Measurements from ENCODE around the gene ZNF326.

Gene ZNF326

GRCh38 chr1:89994805-89995597 lies at the start of gene ZNF326:
ZNF326 (plus strand) TSS chr1:89995110; CDS start chr1:89995258, 148 bp downstream.
- in situ Hi-C loops (cut with HindIII; ENCODE audit: low sequenced_read_pairs) = no loop called here

- in situ Hi-C loops (cut with HindIII; ENCODE audit: low sequenced_read_pairs) = no loop called here
These were observed 48.9 kb upstream of the ZNF326 start for GRCh38 chr1:89945852-89946476.

- in situ Hi-C loops (cut with HindIII; ENCODE audit: low sequenced_read_pairs) = no loop called here
These were observed 48.4 kb upstream of the ZNF326 start for GRCh38 chr1:89946532-89946931.

GRCh38 chr1:89948722-89949345 lies 46.1 kb upstream of the ZNF326 start:
- in situ Hi-C loops (cut with HindIII; ENCODE audit: low sequenced_read_pairs) = no loop called here

- in situ Hi-C loops (cut with HindIII; ENCODE audit: low sequenced_read_pairs) = no loop called here
These were observed 44.8 kb upstream of the ZNF326 start for GRCh38 chr1:89949991-89950624.

- in situ Hi-C loops (cut with HindIII; ENCODE audit: low sequenced_read_pairs) = no loop called here
These were observed 44.2 kb upstream of the ZNF326 start for GRCh38 chr1:89950703-89951102.

- in situ Hi-C loops (cut with HindIII; ENCODE audit: low sequenced_read_pairs) = no loop called here
These were observed 42.9 kb upstream of the ZNF326 start for GRCh38 chr1:89951766-89952604.

- in situ Hi-C loops (cut with HindIII; ENCODE audit: low sequenced_read_pairs) = no loop called here
These were observed 42.2 kb upstream of the ZNF326 start for GRCh38 chr1:89952605-89953130.

GRCh38 chr1:89953131-89953626 lies 41.7 kb upstream of the ZNF326 start:
- in situ Hi-C loops (cut with HindIII; ENCODE audit: low sequenced_read_pairs) = no loop called here

GRCh38 chr1:89953929-89954328 lies 41.0 kb upstream of the ZNF326 start:
- in situ Hi-C loops (cut with HindIII; ENCODE audit: low sequenced_read_pairs) = no loop called here

- in situ Hi-C loops (cut with HindIII; ENCODE audit: low sequenced_read_pairs) = no loop called here
These were observed 40.5 kb upstream of the ZNF326 start for GRCh38 chr1:89954401-89954800.

GRCh38 chr1:89955311-89956205 lies 39.4 kb upstream of the ZNF326 start:
- in situ Hi-C loops (cut with HindIII; ENCODE audit: low sequenced_read_pairs) = no loop called here

- in situ Hi-C loops (cut with HindIII; ENCODE audit: low sequenced_read_pairs) = no loop called here
These were observed 37.8 kb upstream of the ZNF326 start for GRCh38 chr1:89957107-89957506.

GRCh38 chr1:89958851-89959654 lies 35.9 kb upstream of the ZNF326 start:
- in situ Hi-C loops (cut with HindIII; ENCODE audit: low sequenced_read_pairs) = no loop called here

GRCh38 chr1:89959719-89960118 lies 35.2 kb upstream of the ZNF326 start:
- in situ Hi-C loops (cut with HindIII; ENCODE audit: low sequenced_read_pairs) = no loop called here

- in situ Hi-C loops (cut with HindIII; ENCODE audit: low sequenced_read_pairs) = no loop called here
These were observed 32.7 kb upstream of the ZNF326 start for GRCh38 chr1:89962024-89962741.

GRCh38 chr1:89962742-89963075 lies 32.2 kb upstream of the ZNF326 start:
- in situ Hi-C loops (cut with HindIII; ENCODE audit: low sequenced_read_pairs) = no loop called here
